Measurements from ENCODE around the gene SLC22A7. TPM values are rescaled to one million over a fixed set of nuclear protein-coding genes. Genes with fewer than 3 reads are reported as not detected.

The SLC22A7 gene
- total RNA-seq, 1 experiment from 2014 or later: not detected

- H2AK5ac ChIP-seq (ENCODE audit: insufficient read length, low read length): no peak overlapping the region
- no peak overlapping the region for H3K56ac ChIP-seq (ENCODE audit: insufficient read length, low read depth, low read length)
- no peak overlapping the region for H3K27ac Mint-ChIP-seq
- no peak for DNase-seq
- H3K23me2 ChIP-seq (ENCODE audit: insufficient read length, low read depth, low read length, poor library complexity, severe bottlenecking): no peaks in the 10 kb centered on the region
- no peak overlapping the region for H4K91ac ChIP-seq (ENCODE audit: insufficient read length, low read depth, low read length)
- peaks cover 19 to 21% of the 10 kb centered on the region in 2 experiments for H3K4me1 Mint-ChIP-seq
- H2AFZ ChIP-seq (ENCODE audit: low read length): no peak overlapping the region
- no peaks in the 10 kb centered on the region for H3K79me2 ChIP-seq (ENCODE audit: insufficient read depth, low read length)
- H3T11ph ChIP-seq (ENCODE audit: low read length): no peak overlapping the region
- H3K4ac ChIP-seq (ENCODE audit: low read depth, low read length): no peak overlapping the region
- H3K9ac ChIP-seq (ENCODE audit: extremely low read depth, insufficient read length, low read length): no peak overlapping the region
- no peak overlapping the region for H3K27ac ChIP-seq (ENCODE audit: insufficient read length, low read depth, low read length)
- H4K20me1 ChIP-seq (ENCODE audit: control insufficient read depth, insufficient read depth, insufficient read length): no peaks in the 10 kb centered on the region
- H3K27me3 ChIP-seq (ENCODE audit: insufficient read depth, low read length): no peaks in the 10 kb centered on the region
- no peak overlapping the region for H2BK15ac ChIP-seq (ENCODE audit: low read depth, low read length)
- H3K4me2 ChIP-seq (ENCODE audit: insufficient read depth, insufficient read length, low read length): no peak overlapping the region
- H3K9me3 Mint-ChIP-seq: no peaks in the 10 kb centered on the region
- H3K18ac ChIP-seq (ENCODE audit: insufficient read length, low read depth, low read length): no peak overlapping the region
- no peak overlapping the region for H3K4me3 Mint-ChIP-seq
- no peak overlapping the region for H4K5ac ChIP-seq (ENCODE audit: insufficient read length, low read depth, low read length)
- H3K9me3 ChIP-seq (ENCODE audit: control insufficient read depth, low read depth, low read length): no peaks in the 10 kb centered on the region
- H3K4me1 ChIP-seq (ENCODE audit: insufficient read depth, low read length): no peaks in the 10 kb centered on the region
- H2BK5ac ChIP-seq (ENCODE audit: insufficient read length, low read length): no peak overlapping the region
- no peak overlapping the region; the same call in 1 of the 2 replicates for H3K14ac ChIP-seq (ENCODE audit: insufficient read depth, low read length)
- H3K36me3 Mint-ChIP-seq (ENCODE audit: insufficient read depth in 1 of 3, low read depth in 3 of 3): peaks cover 0 to 2% (median 0%) of the 10 kb centered on the region in 3 experiments; a peak in 1 of 7 replicates
- no peak overlapping the region for H2BK12ac ChIP-seq (ENCODE audit: insufficient read length, low read depth, low read length)
- WGBS (ENCODE audit: extremely low coverage, insufficient read length, low lambda C conversion rate): no CpG with 5 or more reads among the region's 11 CpGs
- no peaks in the 10 kb centered on the region for H3K79me1 ChIP-seq (ENCODE audit: insufficient read depth, low read depth, low read length, poor library complexity, severe bottlenecking)
- TF ChIP-seq CTCF (conservative IDR thresholded peaks at IDR 0.05): no peak
- no peak overlapping the region for H2BK20ac ChIP-seq (ENCODE audit: low read depth, low read length, poor library complexity, severe bottlenecking)
- no peak overlapping the region for H3K23ac ChIP-seq (ENCODE audit: insufficient read length, low read depth, low read length)
- peaks cover 14% of the 10 kb centered on the region for H3K27me3 Mint-ChIP-seq (ENCODE audit: low read depth)
- H4K8ac ChIP-seq (replicated peaks; ENCODE audit: insufficient read length, low read depth, low read length): no peak overlapping the region
- no peak overlapping the region for H2BK120ac ChIP-seq (ENCODE audit: low read depth, low read length, poor library complexity, severe bottlenecking)
Measured at GRCh38 chr6:43255408-43256054, 42.5 kb upstream of the SLC22A7 start.

Measured in H9 (cell line).